ENCODE measurements around the gene B3GALT6.

The B3GALT6 gene

GRCh38 chr1:1232796-1233566 lies 944 bp downstream of the B3GALT6 start:
- DNase-seq, result no peak

- no peak for DNase-seq
Measured at GRCh38 chr1:1233567-1233892, 1.5 kb downstream of the B3GALT6 start.

- DNase-seq, result no peak
Measured at GRCh38 chr1:1234180-1234808, 2.3 kb downstream of the B3GALT6 start.

GRCh38 chr1:1235016-1235744 lies 3.1 kb downstream of the B3GALT6 start:
- DNase-seq, result no peak

GRCh38 chr1:1236176-1236763 lies 4.2 kb downstream of the B3GALT6 start:
- DNase-seq, result no peak

GRCh38 chr1:1236945-1237873 lies 5.2 kb downstream of the B3GALT6 start:
- DNase-seq, result no peak

GRCh38 chr1:1237874-1238701 lies 6.1 kb downstream of the B3GALT6 start:
- no peak for DNase-seq

GRCh38 chr1:1238702-1239178 lies 6.7 kb downstream of the B3GALT6 start:
- no peak for DNase-seq

GRCh38 chr1:1239227-1239613 lies 7.2 kb downstream of the B3GALT6 start:
- DNase-seq, result no peak

- no peak for DNase-seq
Measured at GRCh38 chr1:1239614-1240347, 7.7 kb downstream of the B3GALT6 start.

GRCh38 chr1:1240348-1240732 lies 8.3 kb downstream of the B3GALT6 start:
- no peak for DNase-seq

- no peak for DNase-seq
Measured at GRCh38 chr1:1240822-1241587, 9.0 kb downstream of the B3GALT6 start.

GRCh38 chr1:1241588-1242219 lies 9.7 kb downstream of the B3GALT6 start:
- no peak for DNase-seq

GRCh38 chr1:1242461-1243265 lies 10.6 kb downstream of the B3GALT6 start:
- DNase-seq, result no peak

- DNase-seq, result no peak
Measured at GRCh38 chr1:1243266-1243660, 11.2 kb downstream of the B3GALT6 start.

GRCh38 chr1:1243807-1244191 lies 11.8 kb downstream of the B3GALT6 start:
- DNase-seq, result no peak

- DNase-seq, result no peak
Measured at GRCh38 chr1:1244192-1244811, 12.3 kb downstream of the B3GALT6 start.

- DNase-seq, result no peak
Measured at GRCh38 chr1:1245178-1245816, 13.3 kb downstream of the B3GALT6 start.
